CD14-positive monocyte (primary cell): ENCODE measurements around the gene INPP4B. TPM values are rescaled to one million over a fixed set of nuclear protein-coding genes. Genes with fewer than 3 reads are reported as not detected.

Experiments
- DNase-seq, 3 donors: peaks; one replicate each; pipeline ENCODE4 v3.0.0-alpha.2; 2011 to 2022
- H2AFZ ChIP-seq: 2 replicates; pipeline ENCODE4 v1.6.0; 2012; ENCODE audit warnings: mild to moderate bottlenecking, low read depth, low read length, inconsistent platforms; ENCODE audit not compliant: insufficient read depth, poor library complexity, severe bottlenecking
- H3K27ac ChIP-seq, 2 donors: 1 replicate in 1 of 2; 2 replicates in 1 of 2; pipeline ENCODE4 v1.5.1; 2012 to 2013; ENCODE audit warnings: low read length in 2 of 2, control low read depth in 1 of 2, inconsistent platforms in 1 of 2, low read depth in 1 of 2, mild to moderate bottlenecking in 1 of 2
- H3K27me3 ChIP-seq, 2 donors: one replicate each; pipeline versions ENCODE4 v1.6.0 to v1.6.1; 2011 to 2013; ENCODE audit warnings: low read length in 2 of 2; ENCODE audit not compliant: control insufficient read depth in 2 of 2, insufficient read depth in 2 of 2
- H3K36me3 ChIP-seq, 2 donors: replicated peaks in 1 of 2; 1 replicate in 1 of 2; 2 replicates in 1 of 2; pipeline versions ENCODE4 v1.5.1 to v1.6.1; 2012 to 2013; ENCODE audit warnings: low read length in 2 of 2, control low read depth in 1 of 2, inconsistent platforms in 1 of 2, mild to moderate bottlenecking in 1 of 2; ENCODE audit not compliant: insufficient read depth in 2 of 2, control insufficient read depth in 1 of 2
- H3K4me1 ChIP-seq, 2 donors: 1 replicate in 1 of 2; 2 replicates in 1 of 2; pipeline versions ENCODE4 v1.5.1 to v1.6.1; 2012 to 2013; ENCODE audit warnings: low read length in 2 of 2, control low read depth in 1 of 2, inconsistent platforms in 1 of 2, mild to moderate bottlenecking in 1 of 2, moderate library complexity in 1 of 2; ENCODE audit not compliant: insufficient read depth in 2 of 2, control insufficient read depth in 1 of 2
- H3K4me2 ChIP-seq: replicated peaks from 2 replicates; pipeline ENCODE3; 2012; ENCODE audit warnings: low read length, moderate library complexity, mild to moderate bottlenecking; ENCODE audit not compliant: poor library complexity, severe bottlenecking; ENCODE audit errors: extremely low read depth
- H3K4me3 ChIP-seq, 3 experiments: fragments of 200-600 bp in 1 of 3; sonication (generic) in 1 of 3; replicated peaks in 1 of 3; 1 replicate in 2 of 3; 2 replicates in 1 of 3; pipeline ENCODE4 v1.5.1; 2011 to 2013; ENCODE audit warnings: low read length in 3 of 3, mild to moderate bottlenecking in 3 of 3, control low read depth in 2 of 3, low read depth in 2 of 3, inconsistent platforms in 1 of 3, moderate library complexity in 1 of 3
- H3K79me2 ChIP-seq: 2 replicates; pipeline ENCODE4 v1.6.0; 2012; ENCODE audit warnings: mild to moderate bottlenecking, control low read depth, inconsistent platforms, low read length, moderate library complexity; ENCODE audit not compliant: insufficient read depth
- H3K9ac ChIP-seq: 2 replicates; pipeline ENCODE4 v1.6.0; 2017; ENCODE audit warnings: low read length, mild to moderate bottlenecking; ENCODE audit not compliant: insufficient read depth, poor library complexity, severe bottlenecking
- H3K9me3 ChIP-seq, 2 donors: replicated peaks in 1 of 2; 1 replicate in 1 of 2; 2 replicates in 1 of 2; pipeline versions ENCODE4 v1.5.1 to v1.6.1; 2012 to 2013; ENCODE audit warnings: low read length in 2 of 2, control low read depth in 1 of 2; ENCODE audit not compliant: control insufficient read depth in 1 of 2, insufficient read depth in 1 of 2
- H4K20me1 ChIP-seq: 2 replicates; pipeline ENCODE4 v1.6.0; 2012; ENCODE audit warnings: mild to moderate bottlenecking, low read length, control low read depth, moderate library complexity; ENCODE audit not compliant: insufficient read depth
- H3K27ac Mint-ChIP-seq, 7 donors: one replicate each; pipeline ENCODE4 v1.8.0; 2020; ENCODE audit warnings: mild to moderate bottlenecking in 7 of 7, mixed read lengths in 7 of 7, moderate library complexity in 6 of 7, inconsistent platforms in 2 of 7
- H3K27me3 Mint-ChIP-seq, 3 donors: one replicate each; pipeline ENCODE4 v1.8.0; 2021 to 2022; ENCODE audit warnings: low read depth in 3 of 3, mild to moderate bottlenecking in 3 of 3, mixed read lengths in 3 of 3, moderate library complexity in 3 of 3, inconsistent platforms in 1 of 3
- H3K36me3 Mint-ChIP-seq, 2 donors: one replicate each; pipeline ENCODE4 v1.8.0; 2020; ENCODE audit warnings: mixed read lengths in 2 of 2, inconsistent platforms in 1 of 2, mild to moderate bottlenecking in 1 of 2
- H3K4me1 Mint-ChIP-seq: one replicate; pipeline ENCODE4 v1.8.0; 2020; ENCODE audit warnings: mild to moderate bottlenecking, mixed read lengths
- H3K4me3 Mint-ChIP-seq, 2 donors: one replicate each; pipeline ENCODE4 v1.8.0; 2020; ENCODE audit warnings: mild to moderate bottlenecking in 2 of 2, mixed read lengths in 2 of 2, moderate library complexity in 1 of 2
- H3K9me3 Mint-ChIP-seq, 7 donors: one replicate each; pipeline ENCODE4 v1.8.0; 2020 to 2022; ENCODE audit warnings: mixed read lengths in 7 of 7, mild to moderate bottlenecking in 6 of 7, moderate library complexity in 6 of 7, inconsistent platforms in 2 of 7
- CTCF ChIP-seq: fragments of 200-600 bp; IDR thresholded peaks from one replicate; pipeline ENCODE4 v1.8.0; 2022; ENCODE audit warnings: antibody characterized with exemption, mild to moderate bottlenecking
- WGBS: methylation state at CpG from one replicate; pipeline ENCODE4 v1.1.5; 2013; ENCODE audit warnings: missing lambda C conversion rate; ENCODE audit not compliant: insufficient coverage; 5-methylcytosine and 5-hydroxymethylcytosine counted together
- intact Hi-C, 2 donors: fragments of 100-400 bp; cut with micrococcal nuclease; formaldehyde crosslinking; loops; one replicate each; pipeline versions ENCODE4 v1.15.0 to v1.15.1; 2023
- polyA plus RNA-seq, 3 donors: library from polyadenylated mRNA; depleted of rRNA in 1 of 3; unstranded in 2 of 3; stranded (reverse) in 1 of 3; fragments of 300-500 nt in 2 of 3; fragments of >200 nt in 1 of 3; fragmentation: Illumina TruSeq in 2 of 3; gene quantifications; 1 replicate in 2 of 3; 2 replicates in 1 of 3; pipeline ENCODE4 v1.2.3, GENCODE V29; 2012 to 2021

Gene INPP4B
- polyA plus RNA-seq, 3 donors, result 0.13 to 0.38 (median 0.22) TPM

- Histone ChIP-seq H3K79me2 (no peaks in the 10 kb centered on the region), H3K36me3 (no peaks in the 10 kb centered on the region), H3K27ac (no peak overlapping the region), H3K4me1 (no peaks in the 10 kb centered on the region), H2AFZ (no peak overlapping the region), H3K9me3 (no peaks in the 10 kb centered on the region), H3K9ac (no peak overlapping the region), H4K20me1 (no peaks in the 10 kb centered on the region), H3K4me2 (no peak overlapping the region), H3K4me3 (no peak overlapping the region), H3K27me3 (no peaks in the 10 kb centered on the region)
- H3K4me3 Mint-ChIP-seq, result no peak overlapping the region
- no peaks in the 10 kb centered on the region for H3K4me1 Mint-ChIP-seq
- no CpG with 5 or more reads among the region's 1 CpG for WGBS
- H3K9me3 Mint-ChIP-seq, result peaks cover 1 to 11% (median 3%) of the 10 kb centered on the region in 7 donors
- no peak overlapping the region for H3K27ac Mint-ChIP-seq
- no peak for TF ChIP-seq CTCF
- intact Hi-C loops, result no loop called here
- no peaks in the 10 kb centered on the region for H3K27me3 Mint-ChIP-seq
- no peaks in the 10 kb centered on the region for H3K36me3 Mint-ChIP-seq
- DNase-seq, result no peak
Observed at GRCh38 chr4:142211444-142211843, 634.7 kb downstream of the INPP4B start.

- Histone ChIP-seq H4K20me1 (no peaks in the 10 kb centered on the region), H3K36me3 (no peaks in the 10 kb centered on the region), H3K4me1 (no peaks in the 10 kb centered on the region), H3K4me2 (no peak overlapping the region), H3K27ac (no peak overlapping the region), H3K9ac (no peak overlapping the region), H3K9me3 (no peaks in the 10 kb centered on the region), H3K27me3 (no peaks in the 10 kb centered on the region), H3K79me2 (no peaks in the 10 kb centered on the region), H2AFZ (no peak overlapping the region), H3K4me3 (no peak overlapping the region)
- no peak for DNase-seq
- intact Hi-C loops, result no loop called here
- Mint-ChIP-seq H3K27ac (no peak overlapping the region), H3K27me3 (no peaks in the 10 kb centered on the region), H3K36me3 (no peaks in the 10 kb centered on the region), H3K4me3 (no peak overlapping the region), H3K9me3 (peaks cover 0 to 2% (median 0%) of the 10 kb centered on the region in 7 donors), H3K4me1 (no peaks in the 10 kb centered on the region)
- no peak for TF ChIP-seq CTCF
Observed at GRCh38 chr4:142203505-142203904, 642.6 kb downstream of the INPP4B start.
